ENCODE data around the gene CASK.

DNA sequence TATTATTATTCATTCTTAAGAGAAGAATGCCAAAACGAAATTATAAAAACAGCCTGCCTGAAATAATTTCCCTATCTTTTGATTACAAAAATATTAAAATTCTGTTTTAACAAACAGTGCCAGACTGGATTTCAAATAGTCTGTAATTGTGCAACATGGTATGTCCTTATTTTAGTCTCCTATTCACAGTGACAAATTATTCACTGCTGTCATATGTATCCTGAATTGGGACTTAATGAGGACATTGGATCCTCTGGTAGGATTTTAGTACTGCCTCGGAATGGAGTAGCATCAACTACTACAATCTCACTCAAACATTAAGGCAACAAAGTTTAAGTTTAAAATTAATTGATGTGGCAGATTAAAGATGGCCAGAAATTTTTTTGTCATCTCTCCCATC, 97.6 kb downstream of the CASK start:
- TF ChIP-seq CTCF (IDR thresholded peaks at IDR 0.05 in 8 of 11, conservative IDR thresholded peaks at IDR 0.05 in 3 of 11): no peak
- no peak for TF ChIP-seq POLR2AphosphoS5 (IDR thresholded peaks at IDR 0.05)
